A549 (cell line): ENCODE data around the gene MAPK1.

Experiments used
- CHD4 ChIP-seq: fragments of 200-600 bp; sonication (generic); IDR thresholded peaks from 2 replicates; pipeline ENCODE4 v1.6.1; 2016; ENCODE audit warnings: antibody characterized with exemption, mild to moderate bottlenecking, borderline replicate concordance
- CTCF ChIP-seq: fragments of >200 bp; sonication (Bioruptor Twin); formaldehyde crosslinking; IDR thresholded peaks from 3 replicates; pipeline ENCODE4 v1.5.1; 2016
- E2F6 ChIP-seq: IDR thresholded peaks from 2 replicates; pipeline ENCODE4 v1.6.1; 2012; ENCODE audit warnings: low read depth, borderline replicate concordance
- EP300 ChIP-seq, 2 experiments: fragments of >200 bp; sonication (Bioruptor Twin); formaldehyde crosslinking; IDR thresholded peaks; 2 replicates in 1 of 2; 3 replicates in 1 of 2; pipeline ENCODE4 v1.6.1; 2016 to 2017
- GATA3 ChIP-seq: IDR thresholded peaks from 2 replicates; pipeline ENCODE4 v1.6.1; 2012; ENCODE audit warnings: borderline replicate concordance
- MAZ ChIP-seq: fragments of 150-350 bp; IDR thresholded peaks from 2 replicates; pipeline ENCODE4 v1.6.1; 2014; ENCODE audit warnings: antibody characterized with exemption, low read depth, low read length, borderline replicate concordance
- POLR2A ChIP-seq: IDR thresholded peaks from 2 replicates; pipeline ENCODE4 v1.6.1; 2012; ENCODE audit warnings: mild to moderate bottlenecking, low read length

GRCh38 chr22:21902296-21903087, 35.0 kb upstream of the MAPK1 start:
- TF ChIP-seq GATA3 (no peak), POLR2A (no peak), MAZ (no peak), EP300 (IDR thresholded peaks at IDR 0.05) (no peak), CHD4 (no peak), CTCF (no peak), E2F6 (no peak)
